Heart left ventricle (tissue), 16 donors: ENCODE results near the gene MALRD1. TPM values are rescaled to one million over a fixed set of nuclear protein-coding genes. Genes with fewer than 3 reads are reported as not detected.

Experiments used
- ATAC-seq, 4 donors: fragments of 200-7000 bp; cut with Tn5 transposase; one replicate each; pipeline ENCODE4 v1.9.1; 2020 to 2022; ENCODE audit warnings: moderate library complexity in 4 of 4, mild to moderate bottlenecking in 3 of 4, moderate number of reproducible peaks in 1 of 4
- DNase-seq, 5 donors: peaks; one replicate each; pipeline ENCODE4 v3.0.0-alpha.2; 2020
- H3K27ac ChIP-seq, 12 donors: fragments of 200-600 bp; sonication (generic) in 4 of 12; one replicate each; pipeline versions ENCODE4 v1.5.0 to v1.8.0; 2016 to 2022; ENCODE audit warnings: mild to moderate bottlenecking in 2 of 12
- H3K27me3 ChIP-seq, 9 donors: fragments of 200-600 bp; sonication (generic) in 2 of 9; one replicate each; pipeline versions ENCODE4 v1.5.1 to v1.8.0; 2016 to 2022; ENCODE audit warnings: mild to moderate bottlenecking in 3 of 9
- H3K36me3 ChIP-seq, 9 donors: fragments of 200-600 bp; sonication (generic) in 2 of 9; one replicate each; pipeline versions ENCODE4 v1.5.0 to v1.8.0; 2018 to 2022; ENCODE audit warnings: mild to moderate bottlenecking in 2 of 9
- H3K4me1 ChIP-seq, 12 donors: fragments of 200-600 bp; sonication (generic) in 4 of 12; one replicate each; pipeline versions ENCODE4 v1.5.0 to v1.8.0; 2016 to 2022; ENCODE audit warnings: mild to moderate bottlenecking in 3 of 12
- H3K4me3 ChIP-seq, 12 donors: fragments of 200-600 bp; sonication (generic) in 4 of 12; one replicate each; pipeline versions ENCODE4 v1.5.0 to v1.8.0; 2017 to 2022; ENCODE audit warnings: mild to moderate bottlenecking in 9 of 12, moderate library complexity in 4 of 12
- H3K9me3 ChIP-seq, 12 donors: fragments of 200-600 bp; sonication (generic) in 4 of 12; one replicate each; pipeline versions ENCODE4 v1.5.0 to v1.8.0; 2016 to 2022; ENCODE audit warnings: mild to moderate bottlenecking in 1 of 12
- CTCF ChIP-seq, 12 donors: fragments of 200-600 bp; sonication (generic) in 4 of 12; IDR thresholded peaks; one replicate each; pipeline versions ENCODE4 v1.5.0 to v1.8.0; 2018 to 2022; ENCODE audit warnings: antibody characterized with exemption in 12 of 12, mild to moderate bottlenecking in 5 of 12
- POLR2A ChIP-seq, 2 donors: fragments of 450-650 bp; IDR thresholded peaks; one replicate each; pipeline ENCODE4 v1.6.1; 2017; ENCODE audit warnings: antibody characterized with exemption in 2 of 2, mild to moderate bottlenecking in 2 of 2, moderate library complexity in 2 of 2
- WGBS, 4 donors: extraction: QIAGEN DNeasy Blood & Tissue Kit in 2 of 4; methylation state at CpG; one replicate each; pipeline versions ENCODE4 v1.1.5 to v1.1.7; 2013 to 2018; 5-methylcytosine and 5-hydroxymethylcytosine counted together
- intact Hi-C, 10 donors: fragments of 100-400 bp; cut with DNase I; formaldehyde crosslinking; loops; one replicate each; pipeline versions ENCODE4 v1.11.1 to v1.14.2; 2022
- polyA plus RNA-seq, 2 donors: library from polyadenylated mRNA; stranded (reverse); fragments of 200-250 nt; gene quantifications; one replicate each; pipeline ENCODE4 v1.2.3, GENCODE V29; 2013
- total RNA-seq, 9 donors: library from RNA; depleted of rRNA in 2 of 9; stranded (reverse); fragments of >200 nt in 2 of 9; fragmentation: NEBNext Ultra II Directional in 3 of 9; extraction: Animal tissue kit (Norgen Biotek cat#: 25700) in 3 of 9; gene quantifications; one replicate each; pipeline versions ENCODE4 v1.1.0 to v1.2.4, GENCODE V29; 2016 to 2023
- donor health status: ischemic (EF 13 %, LVEDD 7.1; RV severe dilation, severe dysfunction).
- donor health status: healthy with polysubstance abuse.
- donor health status: DM: no; HTN: yes; CAD: no.
- donor health status: DM: no; HTN: no; CAD: no.
- donor health status: ischemic (EF 25% LVEDD 6.9; RV normal size, moderate dysfunction).
- donor health status: ischemic (EF 25% LVEDD 5.7; RV mildly dilated, moderate dysfunction).
- donor health status: healthy.
- donor health status: DM: yes; HTN: yes; CAD: no.
- donor health status: ischemic (EF 35%, LVEDD 5.7; RV mildly dilated, moderate dysfunction).
- donor health status: nonischemic (EF 11% LVEDD 7.7; RV severe dilation, severe dysfunction).
- donor health status: DM: yes; HTN: yes; CAD: no.
- donor health status: PGD.
- donor health status: ischemic (EF 29% LVEDD 5.4; RV normal size, mild dysfunction).
- donor health status: nonischemic (EF 23%, LVEDD 6.1; RV moderate dilation, normal function).

The MALRD1 gene
- total and polyA plus RNA-seq, 11 donors: 0.12 to 1.1 (median 0.37) TPM; not detected in 1

DNA sequence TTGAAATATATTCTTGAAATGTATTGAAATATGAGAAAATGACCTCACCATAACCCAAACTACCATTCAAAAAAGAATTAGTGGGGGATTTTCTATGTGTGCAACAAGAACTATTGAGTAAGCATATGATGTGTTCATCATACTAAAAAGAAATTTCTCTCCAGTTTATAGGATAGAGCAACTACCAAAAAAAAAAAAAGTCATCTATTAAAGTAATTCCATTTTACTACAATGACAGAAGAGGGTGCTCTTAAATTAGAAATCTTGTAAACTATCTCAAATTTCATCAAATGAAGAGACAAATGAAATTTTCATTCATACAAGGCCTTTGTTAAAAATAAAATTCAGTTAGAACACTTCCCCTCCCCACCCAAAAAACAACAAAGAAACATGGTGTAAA, 572.2 kb downstream of the MALRD1 start:
- intact Hi-C loops: loop anchor here in 3 of 10 donors (10.0 kb wide), 2 partner anchors 164 to 194 kb away; partner anchors contain the start of gene PLXDC2 (in 2 of the 3)
- Histone ChIP-seq H3K4me3 (no peak overlapping the region), H3K4me1 (no peaks in the 10 kb centered on the region), H3K9me3 (no peaks in the 10 kb centered on the region), H3K27ac (no peak overlapping the region), H3K27me3 (no peaks in the 10 kb centered on the region), H3K36me3 (no peaks in the 10 kb centered on the region)
- TF ChIP-seq POLR2A (IDR thresholded peaks at IDR 0.05) (no peak), CTCF (IDR thresholded peaks at IDR 0.05) (peak in 6 of 12 donors; percentile 6 to 29 (median 18))
- DNase-seq (no peak), ATAC-seq (no peak)

- ATAC-seq: no peak
- no peaks in the 10 kb centered on the region for H3K36me3 ChIP-seq
These were observed 574.7 kb downstream of the MALRD1 start for GRCh38 chr10:19623321-19623720.

DNA sequence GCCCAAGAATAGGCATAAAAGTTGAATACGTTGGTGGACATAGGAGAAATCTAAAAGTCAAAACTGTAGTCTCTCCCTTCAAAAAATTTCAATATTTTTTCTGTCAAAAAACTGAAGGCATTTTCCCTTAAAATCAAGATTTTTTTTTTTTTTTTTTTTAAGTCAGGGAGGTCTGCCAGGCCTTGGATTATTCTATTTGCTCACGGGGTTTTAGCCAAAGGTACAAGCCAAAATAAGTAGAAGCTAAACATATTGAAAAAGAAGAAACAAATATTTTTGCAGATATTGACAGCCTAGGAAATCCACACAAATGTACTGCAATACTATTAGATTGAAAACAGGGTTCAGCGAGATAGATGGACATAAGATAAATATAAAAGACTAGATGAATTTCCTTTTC, 577.6 kb downstream of the MALRD1 start:
- DNase-seq (no peak), ATAC-seq (no peak)
- Histone ChIP-seq H3K4me1 (peaks cover 0 to 12% (median 0%) of the 10 kb centered on the region in 12 donors), H3K27ac (no peak overlapping the region), H3K27me3 (no peaks in the 10 kb centered on the region), H3K4me3 (no peak overlapping the region), H3K9me3 (no peaks in the 10 kb centered on the region), H3K36me3 (no peaks in the 10 kb centered on the region)
- WGBS, 4 donors: 87 to 91% (median 90%) methylated on average over 3 of the region's 3 CpGs
- intact Hi-C loops: loop anchor here in 3 of 10 donors (10.0 kb wide), 2 partner anchors 159 to 189 kb away; partner anchors contain the start of gene PLXDC2 (in 2 of the 3)
- TF ChIP-seq POLR2A (IDR thresholded peaks at IDR 0.05): no peak
- no peak for TF ChIP-seq CTCF (IDR thresholded peaks at IDR 0.05)

More at GRCh38 chr10:19623321-19623720, 574.7 kb downstream of the MALRD1 start:
- Histone ChIP-seq H3K27ac (no peak overlapping the region), H3K4me1 (no peaks in the 10 kb centered on the region), H3K9me3 (no peaks in the 10 kb centered on the region), H3K27me3 (no peaks in the 10 kb centered on the region), H3K4me3 (no peak overlapping the region)
- intact Hi-C loops: loop anchor here in 3 of 10 donors (10.0 kb wide), 2 partner anchors 161 to 191 kb away; partner anchors contain the start of gene PLXDC2 (in 2 of the 3)
- DNase-seq: no peak
- TF ChIP-seq POLR2A (IDR thresholded peaks at IDR 0.05): no peak
- TF ChIP-seq CTCF (IDR thresholded peaks at IDR 0.05): no peak

DNA sequence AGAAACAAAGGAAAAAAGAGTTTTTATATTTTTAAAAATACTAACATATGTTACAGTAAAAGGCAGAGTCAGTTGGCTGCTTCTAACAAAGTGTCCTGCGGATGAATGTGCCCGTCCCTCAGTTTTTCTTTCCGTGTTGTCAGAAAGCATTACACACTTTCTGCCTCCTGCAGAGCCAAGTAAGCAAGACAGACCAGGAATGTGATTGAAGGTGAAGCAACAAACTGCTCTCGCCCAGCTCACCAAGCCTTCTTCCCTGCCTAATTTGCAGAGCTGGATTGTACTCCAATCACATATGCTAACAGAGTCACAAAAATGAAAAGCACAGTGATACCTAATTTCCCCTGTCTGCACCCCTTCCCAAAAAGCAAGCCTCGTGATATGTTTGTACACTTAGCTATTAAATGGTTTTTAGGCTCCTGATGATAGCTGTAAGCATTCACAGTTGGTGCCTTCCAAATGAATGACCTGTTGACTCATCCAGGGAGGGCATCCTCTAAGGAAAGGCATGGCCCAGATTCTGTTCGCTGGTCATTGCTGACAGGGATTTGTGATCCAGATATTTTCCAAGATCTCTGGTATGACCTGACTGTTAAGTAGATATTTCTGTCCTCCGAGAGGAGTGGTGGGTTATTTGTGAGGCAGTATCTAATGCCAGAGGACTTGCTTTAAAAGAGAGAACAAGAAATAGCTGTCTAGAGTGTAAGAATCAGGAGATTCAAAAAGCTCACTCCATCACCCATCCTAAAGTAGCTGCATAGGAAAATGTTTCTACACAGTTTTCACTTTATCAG, 580.4 kb downstream of the MALRD1 start:
- TF ChIP-seq POLR2A (IDR thresholded peaks at IDR 0.05) (no peak), CTCF (IDR thresholded peaks at IDR 0.05) (no peak)
- Histone ChIP-seq H3K4me3 (no peak overlapping the region), H3K36me3 (no peaks in the 10 kb centered on the region), H3K27ac (peak overlapping the region in 5 of 12 donors; percentile 32 to 59 (median 44)), H3K27me3 (no peaks in the 10 kb centered on the region), H3K9me3 (no peaks in the 10 kb centered on the region), H3K4me1 (peaks cover 0 to 12% (median 0%) of the 10 kb centered on the region in 12 donors)
- ATAC-seq (peak in 3 of 4 donors; percentile 34 to 61 (median 50)), DNase-seq (no peak)
- 65 to 69% (median 68%) methylated on average over 7 of the region's 7 CpGs for WGBS, 4 donors
- intact Hi-C loops: loop anchor here in 3 of 10 donors (10.0 kb wide), 2 partner anchors 156 to 186 kb away; partner anchors contain the start of gene PLXDC2 (in 2 of the 3)
